ENCODE results near the gene HLA-DOA. TPM values are rescaled to one million over a fixed set of nuclear protein-coding genes. Genes with fewer than 3 reads are reported as not detected.

HLA-DOA gene
- total RNA-seq, 1 experiment from 2014 or later = 13.6 TPM

GRCh38 chr6:32983964-32984621, 25.3 kb downstream of the HLA-DOA start:
- ChIA-PET CTCF (interaction anchor here (0.6 to 6.9 kb wide), 78 partner anchors 7 to 856 kb away, joined by 3 to 128 read pairs (median 6); partner anchors contain the start of genes ATF6B, B3GALT4, BRD2 and COL11A2), POLR2A (interaction anchor here (1.0 to 6.5 kb wide), 4 partner anchors 10 to 96 kb away, joined by 3 to 146 read pairs (median 3); partner anchors contain the start of gene BRD2)
- no peaks in the 10 kb centered on the region for H3K27me3 Mint-ChIP-seq (ENCODE audit: low read depth)
- H3K4me1 Mint-ChIP-seq = peaks cover 22% of the 10 kb centered on the region
- no peak for DNase-seq (ENCODE audit: low spot score)
- TF ChIP-seq NFATC4 (CRISPR knock-in tag; IDR thresholded peaks at IDR 0.05) (0 out of 2 replicates have a peak, but pooled peaks have one; percentile 41), ZBTB43 (CRISPR knock-in tag; IDR thresholded peaks at IDR 0.05) (no peak)
- H3K27ac Mint-ChIP-seq = peak overlapping the region; percentile 82
- 0 out of 2 replicates have a peak, but pooled peaks have one; percentile 1 for ATAC-seq
- peaks cover 31% of the 10 kb centered on the region for H3K36me3 Mint-ChIP-seq
- no peak overlapping the region for H3K4me3 Mint-ChIP-seq
- H3K9me3 Mint-ChIP-seq = no peaks in the 10 kb centered on the region

GRCh38 chr6:32983493-32983848, 25.9 kb downstream of the HLA-DOA start:
- peaks cover 25% of the 10 kb centered on the region for H3K4me1 Mint-ChIP-seq
- CTCF ChIA-PET = interaction anchor here (1.4 to 6.9 kb wide), 11 partner anchors 14 to 266 kb away, joined by 6 to 128 read pairs (median 26); partner anchors contain the start of genes BRD2, HLA-DMA and TAP2
- H3K27me3 Mint-ChIP-seq (ENCODE audit: low read depth) = no peaks in the 10 kb centered on the region
- no peaks in the 10 kb centered on the region for H3K9me3 Mint-ChIP-seq
- peak; percentile 7; the same call in 1 of the 2 replicates for ATAC-seq
- TF ChIP-seq ZSCAN18 (CRISPR knock-in tag; IDR thresholded peaks at IDR 0.05) = no peak
- peak; percentile 82 for TF ChIP-seq AR (CRISPR knock-in tag; IDR thresholded peaks at IDR 0.05)
- TF ChIP-seq ERG (CRISPR knock-in tag; IDR thresholded peaks at IDR 0.05) = peak; percentile 35; the same call in 1 of the 2 replicates
- no peak for TF ChIP-seq ZMAT4 (CRISPR knock-in tag; IDR thresholded peaks at IDR 0.05)
- no peak for TF ChIP-seq TCF7 (CRISPR knock-in tag; IDR thresholded peaks at IDR 0.05; ENCODE audit: low read depth)
- no peak for TF ChIP-seq MYBL2 (CRISPR knock-in tag; IDR thresholded peaks at IDR 0.05)
- POLR2A ChIA-PET = interaction anchor here (6.5 kb wide), 1 partner anchor 13 kb away, joined by 146 read pairs; the partner anchor contains the start of gene BRD2
- peak overlapping the region; percentile 79; the same call in 1 of the 2 replicates for H3K27ac Mint-ChIP-seq
- peaks cover 37% of the 10 kb centered on the region for H3K36me3 Mint-ChIP-seq
- no peak overlapping the region for H3K4me3 Mint-ChIP-seq
- DNase-seq (ENCODE audit: low spot score) = no peak

GRCh38 chr6:32982702-32983492, 26.5 kb downstream of the HLA-DOA start:
- Mint-ChIP-seq H3K4me3 (no peak overlapping the region), H3K9me3 (no peaks in the 10 kb centered on the region), H3K27ac (peak overlapping the region; percentile 15), H3K36me3 (peaks cover 43% of the 10 kb centered on the region), H3K4me1 (peaks cover 21% of the 10 kb centered on the region), H3K27me3 (ENCODE audit: low read depth) (no peaks in the 10 kb centered on the region)
- ChIA-PET CTCF (interaction anchor here (0.6 to 6.9 kb wide), 9 partner anchors 11 to 283 kb away, joined by 3 to 128 read pairs (median 26); partner anchors contain the start of genes BRD2, HLA-DMA and TAP2), POLR2A (interaction anchor here (0.7 to 6.5 kb wide), 3 partner anchors 13 to 134 kb away, joined by 3 to 146 read pairs (median 4); partner anchors contain the start of gene BRD2)
- TF ChIP-seq USF1 (CRISPR knock-in tag; IDR thresholded peaks at IDR 0.05) (no peak), PRRX2 (CRISPR knock-in tag; IDR thresholded peaks at IDR 0.05) (peak; percentile 51), ZNF425 (CRISPR knock-in tag; conservative IDR thresholded peaks at IDR 0.05) (peak; percentile 24; the same call in 1 of the 2 replicates), ZNF671 (CRISPR knock-in tag; IDR thresholded peaks at IDR 0.05) (0 out of 2 replicates have a peak, but pooled peaks have one; percentile 9), HMGXB4 (CRISPR knock-in tag; IDR thresholded peaks at IDR 0.05) (no peak)
- peak; percentile 7 for ATAC-seq
- DNase-seq (ENCODE audit: low spot score) = no peak

All from WTC11 (cell line).